GM19463 (cell line): ENCODE measurements around the gene PIF1.
"Not testable (repeated sequence)": the region's sequence is repeated elsewhere in the genome, so short reads cannot be mapped to it uniquely, and the experiment has no call there.

Experiments
- ATAC-seq: cut with Tn5 transposase; IDR thresholded peaks from one replicate; pipeline ENCODE4 v1.9.1; 2021; ENCODE audit warnings: mild to moderate bottlenecking, moderate library complexity; ENCODE audit not compliant: unreplicated experiment

PIF1 gene

GRCh38 chr15:64813075-64813474 is 12.4 kb downstream of the PIF1 start:
- ATAC-seq: peak; percentile 59

GRCh38 chr15:64810497-64811326 is 14.7 kb downstream of the PIF1 start:
- no peak for ATAC-seq

- ATAC-seq: no peak
Measured at GRCh38 chr15:64809649-64810496, 15.6 kb downstream of the PIF1 start.

DNA sequence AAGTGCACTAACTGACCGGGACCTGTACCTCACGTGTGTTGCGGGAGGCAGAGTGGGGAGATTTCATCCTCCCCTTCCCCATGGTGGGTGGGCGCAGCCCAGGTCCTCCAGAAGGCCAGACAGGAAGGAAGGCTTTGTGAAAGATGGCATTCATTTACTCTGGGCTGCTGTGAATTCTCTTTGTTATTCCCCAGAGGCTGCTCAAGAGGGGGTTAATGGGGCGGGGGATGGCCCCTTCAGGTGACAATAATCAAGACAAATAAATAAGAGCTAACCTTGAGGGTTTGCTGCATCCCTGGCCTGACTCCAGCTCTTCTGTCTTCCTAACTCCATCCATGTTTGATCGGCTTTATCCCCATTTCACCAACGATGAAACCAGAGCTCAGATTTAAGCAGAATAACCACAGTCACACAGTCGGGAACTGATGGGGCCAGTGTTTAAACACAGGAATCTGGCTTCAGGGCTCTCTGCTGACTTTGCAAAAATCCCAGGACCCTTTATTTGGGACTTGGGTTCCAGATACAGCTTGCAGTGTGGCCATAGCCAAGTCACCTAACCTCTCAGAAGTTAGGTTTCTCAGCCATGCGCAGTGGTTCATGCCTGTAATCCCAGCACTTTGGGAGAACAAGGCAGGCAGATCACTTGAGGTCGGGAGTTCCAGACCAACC is 16.5 kb downstream of the PIF1 start:
- no peak for ATAC-seq

DNA sequence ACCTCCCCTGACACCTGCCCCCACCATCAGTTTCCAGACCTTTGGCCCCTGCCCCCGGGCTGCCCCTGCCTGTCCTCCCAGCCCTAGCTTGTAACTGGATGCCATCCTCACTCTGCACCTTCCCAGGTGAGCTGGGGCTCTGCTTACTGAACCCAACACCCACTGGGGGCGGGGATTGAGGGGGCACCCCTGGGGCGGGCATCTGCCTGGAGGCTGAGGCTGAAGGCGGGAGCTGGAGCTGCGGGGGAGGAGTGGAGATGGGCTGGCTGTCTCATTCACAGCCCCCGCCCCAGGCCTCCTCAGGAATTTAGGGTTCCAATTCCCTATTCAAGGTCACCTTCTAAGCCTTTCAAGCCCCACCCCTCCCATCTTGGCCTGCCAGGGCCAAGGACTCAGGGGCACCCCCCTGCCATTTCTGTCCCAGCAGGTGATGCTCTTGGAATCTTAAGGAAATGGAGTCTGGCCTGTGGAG is 17.7 kb downstream of the PIF1 start:
- ATAC-seq: no peak

DNA sequence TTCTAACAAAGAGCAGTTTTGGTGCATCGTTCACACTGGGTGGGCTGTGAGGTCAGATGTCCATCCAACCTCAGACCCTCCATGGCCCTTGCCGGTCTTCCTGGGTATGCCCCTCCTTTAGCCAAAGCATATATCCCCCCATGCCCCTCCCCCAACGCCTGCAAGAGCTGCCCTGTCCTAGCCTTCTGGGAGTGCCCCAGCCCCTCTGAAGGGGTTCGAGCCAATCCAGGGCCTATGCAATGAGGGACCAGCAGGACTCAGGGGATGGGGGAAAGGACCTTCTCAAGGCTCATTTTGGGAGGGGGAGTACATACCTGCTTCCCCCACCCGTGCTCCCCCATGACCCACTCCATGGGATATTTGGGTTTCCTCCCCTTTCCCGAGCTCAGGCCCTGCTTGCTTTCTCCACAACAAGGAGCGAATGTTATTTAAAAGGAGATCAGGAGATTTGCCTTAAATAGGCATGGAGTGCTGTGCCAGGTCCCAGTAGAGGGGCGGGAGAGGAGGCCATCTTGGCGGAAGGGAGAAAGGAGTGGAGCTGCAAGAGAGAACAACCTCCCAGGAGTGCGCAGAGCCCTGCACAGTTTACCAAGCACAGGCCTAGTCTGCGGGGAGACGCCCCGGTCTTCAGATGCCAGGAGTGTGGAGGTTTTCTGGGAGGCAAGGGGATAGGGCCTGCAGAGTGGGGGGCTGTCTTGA is 18.2 kb downstream of the PIF1 start:
- ATAC-seq: no peak

DNA sequence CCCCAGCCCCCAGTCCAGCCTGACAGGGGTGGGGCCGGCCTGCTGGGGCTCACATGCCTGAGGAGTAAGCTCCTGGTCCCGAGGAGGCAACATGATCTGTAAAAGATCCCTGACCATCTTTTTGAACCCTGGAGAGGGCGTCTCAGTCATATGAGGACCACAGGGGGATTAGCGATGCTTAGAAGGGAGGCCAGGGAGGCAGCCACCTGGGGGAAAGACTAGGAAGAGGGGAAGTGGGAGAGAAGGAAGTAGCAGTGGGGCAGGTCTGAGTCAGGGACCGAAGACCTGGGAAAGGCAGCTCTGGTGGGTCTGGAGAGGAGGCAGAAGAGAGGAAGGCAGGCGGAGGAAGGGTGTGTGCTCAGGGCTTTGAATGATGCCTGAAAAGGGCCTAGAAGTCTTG is 18.9 kb downstream of the PIF1 start:
- no peak for ATAC-seq

DNA sequence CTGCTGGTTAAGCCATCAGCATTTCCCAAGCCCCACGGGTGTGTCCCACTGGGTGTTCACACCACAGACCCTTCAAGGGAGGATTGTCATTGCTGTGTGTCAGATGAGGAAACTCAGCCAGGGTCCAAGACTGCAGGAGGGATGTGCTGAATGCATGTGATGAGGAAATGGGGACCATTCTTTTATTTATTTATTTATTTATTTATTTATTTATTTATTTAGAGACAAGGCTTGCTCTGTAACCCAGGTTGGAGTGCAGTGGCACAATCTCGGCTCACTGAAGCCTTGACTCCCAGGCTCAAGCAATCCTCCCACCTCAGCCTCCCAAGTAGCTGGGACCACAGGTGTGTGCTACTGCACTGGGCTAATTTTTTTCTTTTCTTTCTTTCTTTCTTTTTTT is 20.8 kb downstream of the PIF1 start:
- ATAC-seq: no peak

DNA sequence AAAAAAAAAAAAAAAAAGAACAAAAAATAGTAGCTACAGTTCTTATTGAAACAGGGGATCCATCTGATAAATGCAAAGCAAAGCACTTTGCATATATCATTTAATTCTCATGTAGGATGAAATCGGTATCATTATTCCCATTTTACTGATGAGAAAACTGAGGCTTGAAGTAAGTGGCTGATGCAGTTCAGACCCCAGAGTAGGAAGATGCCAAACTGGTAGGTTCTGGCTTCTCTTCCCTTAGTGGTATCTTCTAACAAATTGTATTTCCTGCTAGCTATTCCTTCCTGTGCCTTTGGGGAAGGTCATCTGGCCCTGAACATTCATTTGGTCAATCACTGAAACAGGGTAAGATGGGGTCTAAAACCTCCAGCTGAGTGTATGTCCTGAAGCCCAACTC is 21.9 kb downstream of the PIF1 start:
- no peak for ATAC-seq

DNA sequence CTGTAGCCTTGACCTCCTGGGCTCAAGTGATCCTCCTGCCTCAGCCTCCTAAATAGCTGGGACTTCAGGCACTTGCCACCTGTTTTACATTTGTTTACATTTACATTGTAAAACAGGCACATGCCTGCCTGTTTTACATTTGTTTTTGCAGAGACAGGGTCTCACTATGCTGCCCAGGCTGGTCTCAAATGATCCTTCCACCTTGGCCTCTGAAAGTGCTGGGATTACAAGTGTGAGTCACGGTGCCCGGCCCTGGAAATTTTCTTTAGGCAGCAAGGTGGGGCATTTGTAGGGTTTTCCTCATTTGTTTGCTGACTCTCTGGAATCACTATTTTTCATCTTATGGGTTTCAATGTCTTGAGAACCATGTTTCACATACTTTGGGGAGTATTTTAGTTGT is 25.0 kb downstream of the PIF1 start:
- ATAC-seq: no peak

DNA sequence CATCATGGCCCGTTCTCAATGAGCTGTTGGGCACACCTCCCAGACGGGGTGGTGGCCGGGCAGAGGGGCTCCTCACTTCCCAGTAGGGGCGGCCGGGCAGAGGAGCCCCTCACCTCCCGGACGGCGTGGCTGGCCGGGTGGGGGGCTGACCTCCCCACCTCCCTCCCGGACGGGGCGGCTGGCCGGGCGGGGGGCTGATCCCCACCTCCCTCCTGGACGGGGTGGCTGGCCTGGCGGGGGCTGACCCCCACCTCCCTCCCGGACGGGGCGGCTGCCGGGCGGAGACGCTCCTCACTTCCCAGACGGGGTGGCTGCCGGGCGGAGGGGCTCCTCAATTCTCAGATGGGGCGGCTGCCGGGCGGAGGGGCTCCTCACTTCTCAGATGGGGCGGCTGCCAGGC is 26.5 kb downstream of the PIF1 start:
- not testable (repeated sequence) for ATAC-seq

DNA sequence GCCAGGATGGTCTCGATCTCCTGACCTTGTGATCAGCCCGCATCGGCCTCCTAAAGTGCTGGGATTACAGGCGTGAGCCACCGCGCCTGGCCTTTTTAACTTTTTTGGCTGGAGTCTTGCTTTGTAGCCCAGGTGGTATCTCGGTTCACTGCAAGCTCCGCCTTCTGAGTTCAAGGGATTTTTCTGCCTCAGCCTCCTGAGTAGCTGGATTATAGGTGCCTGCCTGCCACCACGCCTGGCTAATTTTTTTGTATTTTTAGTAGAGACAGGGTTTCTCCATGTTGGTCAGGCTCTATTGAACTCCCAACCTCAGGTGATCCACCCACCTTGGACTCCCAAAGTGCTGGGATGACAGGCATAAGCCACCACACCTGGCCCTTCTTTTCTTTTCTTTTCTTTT is 29.5 kb downstream of the PIF1 start:
- not testable (repeated sequence) for ATAC-seq

DNA sequence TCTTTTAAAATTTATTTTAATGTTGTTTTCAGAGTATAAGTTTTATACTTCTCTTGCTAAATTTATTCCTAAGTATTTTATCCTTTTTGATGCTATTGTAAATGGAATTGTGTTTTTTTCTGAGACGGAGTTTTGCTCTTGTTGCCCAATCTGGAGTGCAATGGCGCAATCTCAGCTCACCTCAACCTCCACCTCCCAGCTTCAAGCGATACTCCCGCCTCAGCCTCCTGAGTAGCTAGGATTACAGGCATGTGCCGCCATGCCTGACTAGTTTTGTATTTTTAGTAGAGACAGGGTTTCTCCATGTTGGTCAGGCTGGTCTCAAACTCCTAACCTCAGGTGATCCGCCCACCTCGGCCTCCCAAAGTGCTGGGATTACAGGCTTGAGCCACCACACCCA is 30.1 kb downstream of the PIF1 start:
- not testable (repeated sequence) for ATAC-seq

DNA sequence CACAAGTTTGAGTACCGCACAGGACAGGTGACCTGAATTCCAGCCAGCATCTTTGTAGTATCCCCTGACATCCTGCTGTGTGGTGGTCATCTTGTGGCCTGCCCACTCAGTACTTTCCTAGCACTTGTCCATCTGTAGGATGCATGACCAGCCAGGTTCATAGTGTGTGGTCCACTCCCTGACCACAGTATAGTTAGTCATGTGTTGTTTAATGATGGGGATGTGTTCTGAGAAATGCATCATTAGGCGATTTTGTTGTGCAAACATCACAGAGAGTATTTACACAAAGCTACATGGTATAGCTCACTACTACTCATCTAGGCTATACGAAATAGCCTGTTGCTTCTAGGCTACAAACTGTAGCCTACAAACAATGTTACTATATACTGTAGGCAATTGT is 33.2 kb downstream of the PIF1 start:
- ATAC-seq: no peak

DNA sequence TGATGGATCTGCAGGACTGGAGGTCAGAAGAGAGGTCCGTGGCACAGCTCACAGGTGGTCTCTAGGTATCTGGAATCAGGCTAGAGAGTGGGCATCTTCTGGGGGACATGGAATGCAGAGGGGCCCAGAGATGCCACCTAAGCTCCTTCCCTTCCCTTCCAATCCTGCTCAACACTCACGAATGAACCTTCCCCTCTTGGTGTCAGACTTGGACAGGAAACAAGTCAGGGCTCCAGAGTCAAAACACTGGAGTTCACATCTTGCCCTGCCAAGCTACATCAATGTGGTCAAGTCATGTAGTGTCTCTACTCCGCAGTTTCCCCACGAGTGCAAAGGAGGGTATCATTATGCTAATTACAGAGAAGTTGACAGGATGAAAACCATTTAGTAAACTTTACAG is 34.0 kb downstream of the PIF1 start:
- ATAC-seq: no peak

DNA sequence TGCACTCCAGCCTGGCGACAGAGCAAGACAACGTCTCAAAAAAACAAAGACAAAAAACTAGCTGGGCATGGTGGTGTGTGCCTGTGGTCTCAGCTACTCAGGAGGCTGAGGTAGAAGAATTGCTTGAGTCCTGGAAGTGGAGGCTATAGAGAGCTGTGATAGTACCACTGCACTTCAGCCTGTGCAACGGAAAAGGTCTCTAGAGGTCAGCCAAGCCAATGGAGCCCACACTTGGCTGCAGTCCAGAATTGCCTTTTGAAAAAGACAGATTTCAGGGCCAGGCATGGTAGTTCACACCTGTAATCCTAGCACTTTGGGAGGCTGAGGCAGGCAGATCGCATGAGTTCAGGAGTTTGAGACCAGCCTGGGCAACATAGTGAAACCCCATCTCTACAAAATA is 41.7 kb downstream of the PIF1 start:
- ATAC-seq: no peak

GRCh38 chr15:64782751-64783150 is 42.7 kb downstream of the PIF1 start:
- ATAC-seq: no peak

- no peak for ATAC-seq
Measured at GRCh38 chr15:64781299-64781698, 44.1 kb downstream of the PIF1 start.

GRCh38 chr15:64780600-64781156 is 44.8 kb downstream of the PIF1 start:
- no peak for ATAC-seq

- no peak for ATAC-seq
Measured at GRCh38 chr15:64779630-64780029, 45.8 kb downstream of the PIF1 start.

- ATAC-seq: no peak
Measured at GRCh38 chr15:64779024-64779423, 46.4 kb downstream of the PIF1 start.
